D721Med (cell line): ENCODE measurements around the gene GATAD2B.

ENCODE experiments used
- DNase-seq: peaks from one replicate; pipeline ENCODE4 v3.0.0; 2011; ENCODE audit warnings: low spot score; ENCODE audit not compliant: insufficient read length
- FAIRE-seq: peaks from 2 replicates; lab custom pipeline; 2011; peaks lifted over from hg19 to GRCh38; lab: Jason Lieb, UNC
- CTCF ChIP-seq: IDR thresholded peaks from 2 replicates; pipeline ENCODE4 v1.5.1; 2012; ENCODE audit warnings: mild to moderate bottlenecking, control low read depth; ENCODE audit not compliant: insufficient read depth; ENCODE audit errors: missing control alignments

Gene GATAD2B

GRCh38 chr1:153763365-153764225, 159.2 kb downstream of the GATAD2B start:
- FAIRE-seq (no peak), DNase-seq (no peak)
- no peak for TF ChIP-seq CTCF

- FAIRE-seq, result no peak
- TF ChIP-seq CTCF, result no peak
- DNase-seq, result no peak
Observed at GRCh38 chr1:153760440-153760839, 162.3 kb downstream of the GATAD2B start.
